Measurements from ENCODE around the gene TMEM60.

- TF ChIP-seq, protein P1, sequence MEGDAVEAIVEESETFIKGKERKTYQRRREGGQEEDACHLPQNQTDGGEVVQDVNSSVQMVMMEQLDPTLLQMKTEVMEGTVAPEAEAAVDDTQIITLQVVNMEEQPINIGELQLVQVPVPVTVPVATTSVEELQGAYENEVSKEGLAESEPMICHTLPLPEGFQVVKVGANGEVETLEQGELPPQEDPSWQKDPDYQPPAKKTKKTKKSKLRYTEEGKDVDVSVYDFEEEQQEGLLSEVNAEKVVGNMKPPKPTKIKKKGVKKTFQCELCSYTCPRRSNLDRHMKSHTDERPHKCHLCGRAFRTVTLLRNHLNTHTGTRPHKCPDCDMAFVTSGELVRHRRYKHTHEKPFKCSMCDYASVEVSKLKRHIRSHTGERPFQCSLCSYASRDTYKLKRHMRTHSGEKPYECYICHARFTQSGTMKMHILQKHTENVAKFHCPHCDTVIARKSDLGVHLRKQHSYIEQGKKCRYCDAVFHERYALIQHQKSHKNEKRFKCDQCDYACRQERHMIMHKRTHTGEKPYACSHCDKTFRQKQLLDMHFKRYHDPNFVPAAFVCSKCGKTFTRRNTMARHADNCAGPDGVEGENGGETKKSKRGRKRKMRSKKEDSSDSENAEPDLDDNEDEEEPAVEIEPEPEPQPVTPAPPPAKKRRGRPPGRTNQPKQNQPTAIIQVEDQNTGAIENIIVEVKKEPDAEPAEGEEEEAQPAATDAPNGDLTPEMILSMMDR (conservative IDR thresholded peaks at IDR 0.05 in 1 of 2, IDR thresholded peaks at IDR 0.05 in 1 of 2; ENCODE audit: extremely low read depth in 1 of 2, insufficient read depth in 1 of 2, low read depth in 1 of 2, low read length in 2 of 2), result no peak
- no peak for TF ChIP-seq EZH2 (IDR thresholded peaks at IDR 0.05; ENCODE audit: borderline replicate concordance, low read length)
These were observed 25.6 kb upstream of the TMEM60 start for GRCh38 chr7:77823787-77824186.
